ENCODE results near the gene SART3. TPM values are rescaled to one million over a fixed set of nuclear protein-coding genes. Genes with fewer than 3 reads are reported as not detected.

Gene SART3
- total and polyA plus RNA-seq, 2 of the 13 experiments (the other 11 are each of a cell fraction or from before 2014, with no cell fraction given): 16.1 to 69.9 TPM

DNA sequence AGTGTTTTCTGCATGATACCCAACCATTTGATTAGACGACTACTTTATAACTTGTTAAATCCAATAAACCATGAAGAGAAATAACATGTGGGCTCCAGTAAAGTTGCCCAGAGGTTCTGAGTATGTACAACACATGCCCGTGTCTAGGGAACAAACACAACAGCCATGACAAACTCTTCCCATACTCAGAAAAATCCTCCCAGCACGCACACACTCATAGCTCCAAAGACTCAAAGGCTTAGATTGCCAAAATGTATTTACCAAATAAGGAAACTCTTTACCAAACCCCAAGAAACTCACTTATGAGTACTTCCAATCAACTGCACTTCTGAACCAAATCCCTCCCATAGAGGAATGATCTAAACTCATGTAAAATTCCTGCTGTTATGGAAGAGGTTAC lies 17.3 kb downstream of the SART3 start:
- in situ Hi-C loops (cut with HindIII; ENCODE audit: extremely low pct_ligation_motif_present, low pct_unique_long_range_greater_than_20kb): no loop called here
- BruUV-seq (replicated peaks): TSS peak; percentile 7
- POLR2A ChIA-PET: no interaction called here
- H3K27me3 ChIP-seq (ENCODE audit: control insufficient read depth in 1 of 2, insufficient read depth in 2 of 2, low read length in 2 of 2): no peaks in the 10 kb centered on the region
- peaks cover 39% of the 10 kb centered on the region for H3K79me2 ChIP-seq (ENCODE audit: insufficient read depth, low read length)
- H2AFZ ChIP-seq (ENCODE audit: low read length): no peak overlapping the region
- no peak overlapping the region for H3K4me3 ChIP-seq (replicated peaks in 1 of 3; ENCODE audit: insufficient read depth in 1 of 3, low read depth in 2 of 3, low read length in 3 of 3)
- no peak overlapping the region for H3K27ac ChIP-seq (ENCODE audit: extremely low read length, insufficient read depth, low read length)
- intact Hi-C loops (cut with micrococcal nuclease; ENCODE audit: unreplicated experiment): no loop called here
- H3K9me3 ChIP-seq (ENCODE audit: low read length): no peaks in the 10 kb centered on the region
- DNase-seq (ENCODE audit: low spot score): no peak
- TF ChIP-seq KLF16 (CRISPR knock-in tag; IDR thresholded peaks at IDR 0.05) (no peak), U2AF1 (optimal IDR thresholded peaks at IDR 0.05; ENCODE audit: low read depth, low read length) (no peak), MED1 (CRISPR knock-in tag; IDR thresholded peaks at IDR 0.05) (no peak), SP140L (CRISPR knock-in tag; IDR thresholded peaks at IDR 0.05; ENCODE audit: borderline replicate concordance) (no peak), ZNF589 (CRISPR knock-in tag; conservative IDR thresholded peaks at IDR 0.05) (no peak)
- TF ChIP-seq, protein P1, sequence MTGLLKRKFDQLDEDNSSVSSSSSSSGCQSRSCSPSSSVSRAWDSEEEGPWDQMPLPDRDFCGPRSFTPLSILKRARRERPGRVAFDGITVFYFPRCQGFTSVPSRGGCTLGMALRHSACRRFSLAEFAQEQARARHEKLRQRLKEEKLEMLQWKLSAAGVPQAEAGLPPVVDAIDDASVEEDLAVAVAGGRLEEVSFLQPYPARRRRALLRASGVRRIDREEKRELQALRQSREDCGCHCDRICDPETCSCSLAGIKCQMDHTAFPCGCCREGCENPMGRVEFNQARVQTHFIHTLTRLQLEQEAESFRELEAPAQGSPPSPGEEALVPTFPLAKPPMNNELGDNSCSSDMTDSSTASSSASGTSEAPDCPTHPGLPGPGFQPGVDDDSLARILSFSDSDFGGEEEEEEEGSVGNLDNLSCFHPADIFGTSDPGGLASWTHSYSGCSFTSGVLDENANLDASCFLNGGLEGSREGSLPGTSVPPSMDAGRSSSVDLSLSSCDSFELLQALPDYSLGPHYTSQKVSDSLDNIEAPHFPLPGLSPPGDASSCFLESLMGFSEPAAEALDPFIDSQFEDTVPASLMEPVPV (CRISPR knock-in tag; IDR thresholded peaks at IDR 0.05): no peak
- TF ChIP-seq, protein P2, sequence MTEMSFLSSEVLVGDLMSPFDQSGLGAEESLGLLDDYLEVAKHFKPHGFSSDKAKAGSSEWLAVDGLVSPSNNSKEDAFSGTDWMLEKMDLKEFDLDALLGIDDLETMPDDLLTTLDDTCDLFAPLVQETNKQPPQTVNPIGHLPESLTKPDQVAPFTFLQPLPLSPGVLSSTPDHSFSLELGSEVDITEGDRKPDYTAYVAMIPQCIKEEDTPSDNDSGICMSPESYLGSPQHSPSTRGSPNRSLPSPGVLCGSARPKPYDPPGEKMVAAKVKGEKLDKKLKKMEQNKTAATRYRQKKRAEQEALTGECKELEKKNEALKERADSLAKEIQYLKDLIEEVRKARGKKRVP (CRISPR knock-in tag; IDR thresholded peaks at IDR 0.05): no peak
- no peak overlapping the region for H3K9ac ChIP-seq (ENCODE audit: insufficient read depth, low read depth, low read length)
- CTCF ChIA-PET (ENCODE audit: low intra/inter-chr PET ratio, low total read pairs): no interaction called here
- FAIRE-seq: no peak
- peaks cover 23 to 76% of the 10 kb centered on the region in 2 experiments for H3K36me3 ChIP-seq (replicated peaks in 1 of 2; ENCODE audit: control insufficient read depth in 1 of 2, insufficient read depth in 2 of 2, low read length in 2 of 2)
- no peak overlapping the region for H3K4me2 ChIP-seq (ENCODE audit: low read depth, low read length)
- no peaks in the 10 kb centered on the region for H3K4me1 ChIP-seq (ENCODE audit: insufficient read depth, low read length)
- H4K20me1 ChIP-seq (ENCODE audit: insufficient read depth, low read length): peaks cover 10% of the 10 kb centered on the region; the same call in 1 of the 2 replicates
- no peak for ATAC-seq
- 96% methylated on average over 3 of the region's 3 CpGs for WGBS (ENCODE audit: low lambda C conversion rate)

Data from HepG2 (cell line).